COLO829 (cell line): ENCODE results near the gene PLEKHG4.

Experiments used
- DNase-seq: peaks from one replicate; pipeline ENCODE4 v3.0.0; 2012; ENCODE audit warnings: low spot score

The PLEKHG4 gene

DNA sequence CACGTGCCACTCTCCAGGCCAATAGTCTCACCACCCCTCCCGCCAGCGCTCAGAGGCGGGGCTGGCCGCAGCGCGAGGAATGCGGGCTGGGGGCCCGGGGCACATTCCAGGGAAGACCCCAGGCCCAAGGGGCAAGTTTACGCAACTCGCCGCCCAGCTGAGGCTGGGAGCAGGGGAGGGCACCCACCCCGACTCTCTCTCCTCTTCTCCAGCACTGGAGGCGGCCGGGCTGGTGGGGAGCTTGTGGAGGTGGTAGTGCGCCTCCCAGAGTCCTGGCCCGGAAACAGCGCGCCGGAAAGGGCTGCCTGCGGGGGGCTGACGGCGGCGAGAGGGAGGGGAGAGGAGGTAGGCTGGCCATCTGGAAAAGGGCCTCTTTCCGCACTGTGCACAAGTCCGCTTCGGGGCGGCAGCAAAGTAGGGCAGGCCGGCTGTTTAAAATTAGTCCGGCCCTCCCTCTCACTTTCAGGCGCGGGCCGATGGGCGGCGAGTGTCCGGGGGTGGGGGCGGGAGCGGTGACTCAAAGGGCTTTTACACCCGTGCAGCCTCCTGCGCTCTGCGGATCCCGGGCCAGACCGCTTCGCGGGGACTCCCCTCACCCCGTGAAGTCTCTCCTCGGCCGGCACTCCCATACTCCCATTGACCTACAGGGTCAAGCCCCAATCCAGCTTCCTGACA, 33.1 kb upstream of the PLEKHG4 start:
- DNase-seq: no peak

GRCh38 chr16:67246756-67247191, 32.6 kb upstream of the PLEKHG4 start:
- DNase-seq: no peak

DNA sequence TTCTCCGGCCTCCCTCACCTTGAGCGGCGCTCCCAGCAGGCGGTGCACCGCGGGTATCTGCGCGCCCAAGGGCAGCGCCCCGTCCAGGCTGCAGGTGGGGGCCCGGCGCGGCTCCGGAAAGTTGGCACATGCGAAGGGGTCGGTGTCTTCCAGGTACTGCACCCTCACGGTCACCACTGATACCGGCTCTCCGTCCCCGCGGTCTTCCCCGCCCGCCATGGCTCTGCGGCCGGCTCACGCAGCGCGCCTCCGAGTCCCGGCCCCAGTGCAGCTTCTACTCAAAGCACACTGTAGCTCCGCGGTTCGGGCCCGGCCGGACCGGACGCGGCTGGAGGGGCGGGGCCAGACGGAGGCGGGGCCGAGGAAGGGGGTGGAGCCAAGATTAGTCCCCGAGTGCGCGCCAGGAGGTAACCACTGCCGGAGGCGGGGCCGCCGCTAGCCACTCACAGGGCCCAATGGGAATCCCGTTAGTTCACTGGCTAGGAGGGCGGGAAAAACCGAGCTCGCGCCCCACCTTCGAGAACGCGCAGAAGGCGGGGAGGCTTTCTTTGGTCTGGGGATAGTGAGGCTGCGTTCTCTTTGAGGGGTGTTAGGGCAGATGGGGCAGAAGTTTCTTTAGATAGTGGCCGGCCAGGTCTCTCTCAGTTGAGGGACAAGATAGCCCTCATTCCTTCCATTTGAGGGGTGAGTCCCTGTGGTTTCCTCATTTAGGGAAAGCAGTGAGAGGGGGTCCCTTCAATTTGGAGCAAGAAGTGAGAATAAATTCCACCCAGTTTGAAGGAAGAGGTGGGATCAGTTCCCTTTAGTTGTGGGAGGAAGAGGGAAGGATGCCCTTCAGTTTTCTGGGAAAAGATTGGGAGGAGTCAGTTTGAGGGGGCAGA, 31.9 kb upstream of the PLEKHG4 start, which contains the start of gene FHOD1:
Gene FHOD1, minus strand, starts transcription at position 290 of the 881 bp plus-strand sequence. Its CDS starts 71 bp downstream, at position 219.
- DNase-seq: peak; percentile 79

GRCh38 chr16:67248073-67248400, 31.3 kb upstream of the PLEKHG4 start:
- DNase-seq: no peak

DNA sequence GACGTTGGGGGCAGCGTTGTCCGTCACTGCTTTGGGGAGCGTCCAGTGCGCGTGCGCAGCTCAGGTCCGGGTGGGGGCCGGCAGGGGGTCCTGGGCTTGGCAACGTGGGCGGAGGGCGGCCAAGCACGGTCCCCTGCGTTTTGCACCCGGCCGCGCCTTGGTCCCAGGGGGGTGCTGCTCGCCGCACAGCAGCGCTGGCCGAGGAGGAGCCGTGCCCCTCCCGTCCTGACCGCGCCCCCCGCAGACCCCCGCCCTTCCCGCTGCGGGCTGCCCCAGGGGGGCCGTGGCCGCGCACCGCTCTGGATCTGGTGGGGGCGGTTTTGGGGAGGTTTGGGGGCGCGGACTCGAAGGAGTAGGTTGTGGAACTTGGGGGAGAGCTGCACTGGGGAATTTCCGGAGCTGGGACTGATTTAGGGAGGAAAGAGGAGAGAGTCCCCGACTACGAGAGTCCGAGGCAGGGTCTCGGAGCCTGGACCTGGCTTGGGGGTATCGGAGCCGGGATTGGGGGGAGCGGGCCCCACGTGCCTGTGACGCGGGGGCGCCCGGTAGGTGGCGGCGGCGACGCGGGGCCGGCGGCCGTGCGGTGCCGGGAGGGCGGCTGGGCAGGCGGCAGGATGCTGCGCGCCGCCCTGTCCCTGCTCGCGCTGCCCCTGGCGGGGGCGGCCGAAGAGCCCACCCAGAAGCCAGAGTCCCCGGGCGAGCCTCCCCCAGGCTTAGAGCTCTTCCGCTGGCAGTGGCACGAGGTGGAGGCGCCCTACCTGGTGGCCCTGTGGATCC, 30.7 kb upstream of the PLEKHG4 start, which contains the start of gene SLC9A5:
Gene SLC9A5, plus strand, starts transcription at position 579 of the 777 bp plus-strand sequence. Its CDS starts 36 bp downstream, at position 615.
- no peak for DNase-seq

GRCh38 chr16:67249178-67250044, 29.9 kb upstream of the PLEKHG4 start:
- no peak for DNase-seq

- no peak for DNase-seq
Measured at GRCh38 chr16:67250045-67250327, 29.3 kb upstream of the PLEKHG4 start.

DNA sequence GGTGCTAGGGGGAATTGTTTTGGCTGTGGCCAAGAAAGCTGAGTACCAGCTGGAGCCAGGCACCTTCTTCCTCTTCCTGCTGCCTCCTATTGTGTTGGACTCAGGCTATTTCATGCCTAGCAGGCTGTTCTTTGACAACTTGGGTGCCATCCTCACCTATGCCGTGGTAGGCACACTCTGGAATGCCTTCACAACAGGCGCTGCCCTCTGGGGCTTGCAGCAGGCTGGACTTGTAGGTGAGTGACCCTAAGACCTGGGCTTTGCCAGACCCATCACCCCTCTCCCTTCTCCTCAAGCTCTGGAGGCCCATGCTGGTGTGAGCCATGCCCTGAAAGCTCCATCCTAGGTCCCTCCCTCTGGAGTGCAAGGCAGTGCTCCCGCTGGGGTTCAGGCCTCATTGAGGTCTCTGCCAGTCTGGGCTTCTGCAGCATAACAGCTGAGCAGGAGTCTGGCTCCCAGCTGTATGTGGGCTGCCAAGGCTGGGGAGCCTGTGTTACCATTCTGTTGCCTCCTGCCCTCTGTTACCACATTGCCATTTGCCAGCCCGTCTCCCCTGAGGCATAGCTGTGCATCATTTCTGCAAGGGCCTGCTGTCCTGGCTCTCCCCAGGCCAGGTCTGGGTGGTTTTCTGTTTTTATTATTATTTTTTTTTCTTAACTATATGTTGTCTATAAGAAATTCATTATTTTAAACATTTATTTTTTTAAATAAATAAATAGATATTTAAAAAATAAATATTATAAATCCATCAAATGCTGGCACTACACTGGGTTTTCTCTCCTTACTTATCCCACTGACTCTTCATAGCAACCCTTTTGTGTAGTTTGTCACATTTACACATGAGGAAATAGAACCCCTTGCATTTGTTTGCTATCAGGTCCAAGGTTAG, 26.5 kb upstream of the PLEKHG4 start:
- no peak for DNase-seq

DNA sequence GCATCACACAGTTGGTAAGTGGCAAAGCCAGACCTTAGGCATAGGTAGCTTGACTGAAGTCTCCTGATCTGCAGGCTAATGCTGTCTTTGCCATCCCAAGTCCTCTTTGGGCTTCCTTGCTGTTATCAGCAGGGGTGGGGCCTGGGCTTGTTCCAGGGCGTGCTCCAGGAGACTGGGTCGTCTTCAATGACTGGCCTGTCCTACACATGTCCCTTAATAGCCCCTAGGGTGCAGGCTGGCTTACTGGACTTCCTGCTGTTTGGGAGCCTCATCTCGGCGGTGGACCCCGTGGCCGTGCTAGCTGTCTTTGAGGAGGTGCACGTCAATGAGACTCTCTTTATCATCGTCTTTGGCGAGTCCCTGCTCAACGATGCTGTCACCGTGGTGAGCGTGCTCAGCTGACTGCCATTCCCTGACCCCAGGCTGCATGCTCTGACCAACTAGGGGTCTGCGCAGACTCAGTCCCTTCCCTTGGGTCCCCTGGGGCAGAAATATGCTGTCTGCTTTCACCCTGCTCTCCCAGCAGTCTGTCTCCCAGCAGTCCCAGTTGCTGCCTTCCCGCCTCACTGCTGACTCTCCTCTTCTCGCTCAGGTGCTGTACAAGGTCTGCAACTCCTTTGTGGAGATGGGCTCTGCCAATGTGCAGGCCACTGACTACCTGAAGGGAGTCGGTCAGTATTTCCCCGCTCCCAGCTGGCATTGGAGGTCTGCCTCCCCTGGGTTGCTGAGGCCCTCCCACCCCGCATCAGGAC, 24.4 kb upstream of the PLEKHG4 start:
- no peak for DNase-seq

DNA sequence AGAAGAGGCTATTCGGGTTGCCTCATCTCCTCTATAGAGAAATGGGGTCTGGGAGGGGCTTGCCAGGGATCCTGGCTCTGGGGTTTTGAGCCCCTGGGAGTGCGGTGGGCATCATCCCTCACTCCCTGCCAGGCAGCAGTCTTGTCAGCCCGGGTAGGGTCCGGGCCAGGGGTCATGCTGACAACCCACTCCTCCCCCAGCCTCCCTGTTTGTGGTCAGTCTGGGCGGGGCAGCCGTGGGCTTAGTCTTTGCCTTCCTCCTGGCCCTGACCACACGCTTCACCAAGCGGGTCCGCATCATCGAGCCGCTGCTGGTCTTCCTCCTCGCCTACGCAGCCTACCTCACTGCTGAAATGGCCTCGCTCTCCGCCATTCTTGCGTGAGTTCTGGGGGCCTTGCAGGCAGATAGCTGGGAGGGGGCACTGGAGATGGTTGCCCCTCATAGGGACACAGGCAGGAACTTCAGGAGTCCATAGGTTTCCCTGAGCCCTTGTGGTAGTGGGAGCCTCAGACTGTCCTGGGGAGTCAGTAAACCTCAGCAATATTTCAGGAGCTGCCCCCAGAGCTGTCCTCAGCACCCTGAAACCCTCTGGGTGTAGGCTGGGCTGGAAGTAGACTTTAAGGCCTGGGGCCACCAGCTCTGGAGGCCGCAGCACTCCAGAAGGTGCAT, 23.6 kb upstream of the PLEKHG4 start:
- no peak for DNase-seq

- no peak for DNase-seq
Measured at GRCh38 chr16:67256701-67257230, 22.6 kb upstream of the PLEKHG4 start.

DNA sequence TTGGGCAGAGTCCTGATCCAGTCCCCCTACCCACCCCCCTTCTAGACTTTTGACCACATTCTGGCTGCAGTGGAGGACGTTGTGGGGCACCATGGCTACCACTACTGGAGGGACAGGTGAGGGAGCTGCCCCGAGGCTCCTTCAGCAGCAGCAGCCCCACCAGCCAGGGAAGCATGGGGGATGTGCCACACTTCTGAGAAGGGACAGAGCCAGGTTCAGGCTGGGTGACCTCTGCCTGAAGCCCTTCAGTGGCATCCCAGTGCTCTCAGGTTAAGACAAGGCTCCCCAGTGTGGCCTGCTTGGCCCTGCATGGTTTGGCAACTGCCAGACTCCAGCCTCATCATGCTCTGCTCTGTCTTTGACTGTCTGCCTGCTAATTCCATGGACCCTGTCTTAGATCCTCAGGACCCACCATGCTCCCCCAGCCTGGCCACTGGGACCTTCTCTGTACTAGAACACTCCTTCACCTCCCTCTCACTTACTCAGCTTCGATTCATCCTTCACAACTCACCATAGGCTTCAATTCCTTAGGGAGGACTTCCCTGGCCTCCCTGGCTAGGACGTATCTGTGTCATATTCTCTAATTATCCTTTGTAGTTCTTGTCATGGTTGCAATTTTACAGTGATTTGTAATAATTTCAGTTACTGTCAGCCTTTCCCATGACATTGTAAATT, 21.7 kb upstream of the PLEKHG4 start:
- no peak for DNase-seq

GRCh38 chr16:67258161-67258835, 21.0 kb upstream of the PLEKHG4 start:
- DNase-seq: no peak

DNA sequence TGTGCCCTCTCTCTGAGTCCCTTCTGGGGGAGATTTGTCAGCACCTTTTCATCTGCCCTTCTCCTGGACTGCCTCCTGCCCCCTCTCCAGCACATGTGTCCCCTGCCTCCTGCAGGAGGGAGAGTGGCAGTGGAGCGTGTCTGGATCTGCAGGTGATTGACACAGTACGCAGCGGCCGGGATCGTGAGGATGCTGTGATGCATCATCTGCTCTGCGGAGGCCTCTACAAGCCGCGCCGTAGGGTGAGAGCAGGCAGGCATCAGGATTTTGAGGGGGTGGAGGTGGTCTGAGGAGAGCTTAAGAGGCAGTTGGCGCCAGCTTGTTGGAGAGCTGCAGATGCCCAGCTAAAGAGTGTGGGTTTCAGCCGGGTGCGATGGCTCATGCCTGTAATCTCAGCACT, 19.6 kb upstream of the PLEKHG4 start:
- no peak for DNase-seq

- DNase-seq: no peak
Measured at GRCh38 chr16:67260426-67261063, 18.8 kb upstream of the PLEKHG4 start.

- DNase-seq: no peak
Measured at GRCh38 chr16:67263201-67263600, 16.1 kb upstream of the PLEKHG4 start.

- no peak for DNase-seq
Measured at GRCh38 chr16:67264277-67264676, 15.1 kb upstream of the PLEKHG4 start.
